HG03060 (cell line): ENCODE data around the gene PTPRN2.
"Not testable (repeated sequence)": the region's sequence is repeated elsewhere in the genome, so short reads cannot be mapped to it uniquely, and the experiment has no call there.

Source experiments
- ATAC-seq: cut with Tn5 transposase; IDR thresholded peaks from one replicate; pipeline ENCODE4 v1.9.1; 2021; ENCODE audit warnings: low read depth, moderate number of reproducible peaks; ENCODE audit not compliant: unreplicated experiment

Gene PTPRN2

DNA sequence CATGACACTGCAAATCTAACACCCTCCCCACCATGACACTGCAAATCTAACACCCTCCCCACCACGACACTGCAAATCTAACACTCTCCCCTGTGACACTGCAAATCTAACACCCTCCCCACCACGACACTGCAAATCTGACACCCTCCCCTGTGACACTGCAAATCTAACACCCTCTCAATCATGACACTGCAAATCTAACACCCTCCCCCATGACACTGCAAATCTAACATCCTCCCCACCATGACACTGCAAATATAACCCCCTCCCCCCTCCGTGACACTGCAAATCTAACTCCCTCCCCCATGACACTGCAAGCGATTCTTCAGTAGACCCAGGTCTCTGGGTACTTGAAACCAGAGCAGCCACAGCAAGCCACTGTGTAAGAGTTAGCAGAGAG, 646.4 kb downstream of the PTPRN2 start:
- ATAC-seq: no peak

DNA sequence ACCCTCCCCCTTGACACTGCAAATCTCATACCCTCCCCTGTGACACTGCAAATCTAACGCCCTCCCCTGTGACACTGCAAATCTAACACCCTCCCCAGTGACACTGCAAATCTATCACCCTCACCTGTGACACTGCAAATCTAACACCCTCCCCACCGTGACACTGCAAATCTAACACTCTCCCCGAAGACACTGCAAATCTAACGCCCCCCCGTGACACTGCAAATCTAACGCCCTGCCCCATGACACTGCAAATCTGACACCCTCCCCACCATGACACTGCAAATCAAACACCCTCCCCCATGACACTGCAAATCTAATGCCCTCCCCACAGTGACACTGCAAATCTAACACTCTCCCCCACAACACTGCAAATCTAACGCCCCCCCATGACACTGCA, 647.1 kb downstream of the PTPRN2 start:
- ATAC-seq: no peak

DNA sequence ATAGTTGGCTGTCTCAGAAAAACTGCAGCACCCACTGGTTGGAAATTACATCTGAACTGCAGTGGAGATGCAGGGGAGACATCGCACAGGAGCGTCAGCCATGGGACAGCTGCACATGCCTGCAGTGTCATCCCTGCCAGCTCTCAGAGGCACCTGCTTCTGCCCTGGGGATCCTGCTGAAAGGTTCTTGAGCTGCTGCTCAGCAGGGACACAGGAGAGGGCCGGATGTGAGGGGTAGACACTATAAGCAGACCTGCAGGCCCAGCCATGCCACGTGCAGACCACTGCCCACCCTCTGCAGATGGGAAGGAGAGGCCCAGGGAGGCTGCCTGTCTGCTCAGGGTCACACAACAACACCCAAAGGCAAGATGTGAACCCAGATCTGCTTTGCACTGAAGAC, 649.4 kb downstream of the PTPRN2 start:
- no peak for ATAC-seq

DNA sequence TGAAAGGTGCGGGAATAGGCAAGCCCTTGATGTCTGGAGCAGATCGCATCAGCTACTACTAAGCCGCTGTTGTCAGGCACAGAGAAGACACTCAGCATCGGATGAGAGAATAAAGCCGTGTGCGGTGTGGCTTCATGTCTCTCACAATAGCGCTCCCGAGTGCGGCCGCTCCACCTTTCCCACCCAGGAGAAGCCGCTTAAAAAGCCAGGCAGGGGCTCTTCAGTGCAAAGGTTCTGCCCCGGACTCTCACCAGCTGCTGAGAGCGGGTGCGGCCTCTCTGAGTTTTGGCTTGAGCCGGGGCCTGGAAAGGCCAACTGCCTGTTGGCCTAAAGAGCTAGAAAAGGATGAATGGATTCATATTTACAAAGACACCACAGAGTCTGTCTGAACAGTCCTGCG, 650.2 kb downstream of the PTPRN2 start:
- ATAC-seq: no peak

DNA sequence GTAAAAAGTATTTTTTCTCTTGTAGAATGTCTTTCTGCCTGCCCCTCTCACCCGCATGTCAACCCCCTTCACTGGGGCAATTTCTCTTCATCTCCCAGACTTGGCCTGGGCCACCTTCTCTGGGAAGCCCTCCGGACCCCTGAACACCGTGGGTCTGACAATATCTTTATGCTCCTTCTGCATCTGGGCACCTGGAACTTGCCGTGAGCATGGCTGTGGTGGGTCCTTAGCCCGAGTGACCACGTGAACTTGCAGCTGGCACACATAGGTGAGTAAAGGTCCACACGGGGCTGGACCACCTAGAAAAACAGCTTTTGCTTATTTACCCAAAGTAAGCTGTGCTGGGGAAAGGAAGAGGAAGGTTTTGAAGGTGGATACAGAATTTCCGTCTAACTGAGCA, 650.6 kb downstream of the PTPRN2 start:
- no peak for ATAC-seq

DNA sequence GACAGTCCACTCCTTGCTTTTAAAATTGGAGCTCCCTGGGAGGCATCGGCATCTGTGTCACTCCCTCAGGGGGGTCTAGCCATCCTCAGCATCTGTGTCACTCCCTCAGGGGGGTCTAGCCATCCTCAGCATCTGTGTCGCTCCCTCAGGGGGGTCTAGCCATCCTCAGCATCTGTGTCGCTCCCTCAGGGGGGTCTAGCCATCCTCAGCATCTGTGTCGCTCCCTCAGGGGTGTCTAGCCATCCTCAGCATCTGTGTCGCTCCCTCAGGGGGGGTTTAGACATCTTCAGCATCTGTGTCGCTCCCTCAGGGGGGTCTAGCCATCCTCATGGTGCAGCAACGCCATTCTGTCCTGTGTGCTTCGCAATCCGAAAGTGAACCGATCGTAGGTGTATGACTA, 651.9 kb downstream of the PTPRN2 start:
- ATAC-seq: not testable (repeated sequence)

DNA sequence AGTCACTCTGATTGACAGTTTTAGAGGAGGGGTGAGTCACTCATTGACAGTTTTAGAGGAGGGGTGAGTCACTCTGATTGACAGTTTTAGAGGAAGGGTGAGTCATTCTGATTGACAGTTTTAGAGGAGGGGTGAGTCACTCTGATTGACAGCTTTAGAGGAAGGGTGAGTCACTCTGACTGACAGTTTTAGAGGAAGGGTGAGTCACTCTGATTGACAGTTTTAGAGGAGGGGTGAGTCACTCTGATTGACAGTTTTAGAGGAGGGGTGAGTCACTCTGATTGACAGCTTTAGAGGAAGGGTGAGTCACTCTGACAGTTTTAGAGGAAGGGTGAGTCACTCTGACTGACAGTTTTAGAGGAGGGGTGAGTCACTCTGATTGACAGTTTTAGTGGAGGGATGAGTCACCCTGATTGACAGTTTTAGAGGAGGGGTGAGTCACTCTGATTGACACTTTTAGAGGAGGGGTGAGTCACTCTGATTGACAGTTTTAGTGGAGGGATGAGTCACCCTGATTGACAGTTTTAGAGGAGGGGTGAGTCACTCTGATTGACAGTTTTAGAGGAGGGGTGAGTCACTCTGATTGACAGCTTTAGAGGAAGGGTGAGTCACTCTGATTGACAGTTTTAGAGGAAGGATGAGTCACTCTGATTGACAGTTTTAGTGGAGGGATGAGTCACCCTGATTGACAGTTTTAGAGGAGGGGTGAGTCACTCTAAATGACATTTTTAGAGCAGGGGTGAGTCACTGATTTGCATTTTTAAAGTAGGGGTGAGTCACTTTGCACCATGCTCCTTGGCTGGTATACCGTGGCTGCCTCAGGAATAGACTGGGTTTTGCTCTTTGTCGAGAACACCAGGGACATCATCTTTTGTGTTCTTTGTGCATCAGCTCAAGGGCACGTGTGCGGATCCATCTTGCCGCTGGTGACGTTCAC, 654.1 kb downstream of the PTPRN2 start:
- ATAC-seq: not testable (repeated sequence)

DNA sequence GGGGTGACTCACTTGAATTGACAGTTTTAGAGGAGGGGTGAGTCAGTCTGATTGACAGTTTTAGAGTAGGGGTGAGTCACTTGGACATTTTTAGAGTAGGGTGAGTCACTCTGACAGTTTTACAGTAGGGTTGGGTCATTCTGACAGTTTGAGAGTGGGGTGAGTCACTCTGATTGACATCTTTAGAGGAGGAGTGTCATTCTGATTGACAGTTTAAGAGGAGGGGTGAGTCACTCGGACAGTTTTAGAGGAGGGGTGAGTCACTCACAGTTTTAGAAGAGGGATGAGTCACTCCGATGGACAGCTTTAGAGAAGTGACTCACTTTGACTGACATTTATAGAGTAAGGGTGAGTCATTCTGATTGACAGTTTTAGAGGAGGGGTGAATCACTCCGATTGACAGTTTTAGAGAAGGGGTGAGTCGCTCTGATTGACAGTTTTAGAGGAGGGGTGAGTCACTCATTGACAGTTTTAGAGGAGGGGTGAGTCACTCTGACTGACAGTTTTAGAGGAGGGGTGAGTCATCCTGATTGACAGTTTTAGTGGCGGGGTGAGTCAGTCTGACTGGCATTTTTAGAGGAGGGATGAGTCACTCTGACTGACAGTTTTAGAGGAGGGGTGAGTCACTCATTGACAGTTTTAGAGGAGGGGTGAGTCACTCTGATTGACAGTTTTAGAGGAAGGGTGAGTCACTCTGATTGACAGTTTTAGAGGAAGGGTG, 655.0 kb downstream of the PTPRN2 start:
- no peak for ATAC-seq

DNA sequence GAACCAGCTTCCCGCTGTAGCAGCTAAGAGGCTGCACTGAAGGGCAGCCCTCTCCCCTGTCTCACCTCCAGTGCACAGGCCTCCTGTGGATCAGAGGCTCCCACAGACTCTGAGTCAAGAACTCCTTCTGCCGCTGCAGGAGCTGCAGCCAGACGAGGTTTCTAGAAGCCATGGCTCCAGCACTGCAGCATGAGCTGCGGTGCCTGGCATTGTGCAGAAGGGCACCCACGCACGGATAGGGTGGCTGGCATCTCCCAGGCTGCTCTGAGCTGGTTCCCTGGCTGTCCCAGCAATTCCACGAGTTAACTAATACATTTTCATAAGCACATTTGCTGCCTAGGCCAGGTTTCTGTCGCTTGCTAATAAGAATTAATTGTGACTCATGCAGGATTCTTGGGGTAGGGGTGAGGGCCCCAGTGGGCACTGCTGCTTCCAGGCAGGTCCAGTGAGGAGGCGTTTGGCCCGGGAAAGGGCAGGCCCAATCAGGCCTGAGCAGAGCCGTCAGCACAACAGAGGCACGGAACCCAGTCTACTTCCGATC, 656.6 kb downstream of the PTPRN2 start:
- no peak for ATAC-seq

DNA sequence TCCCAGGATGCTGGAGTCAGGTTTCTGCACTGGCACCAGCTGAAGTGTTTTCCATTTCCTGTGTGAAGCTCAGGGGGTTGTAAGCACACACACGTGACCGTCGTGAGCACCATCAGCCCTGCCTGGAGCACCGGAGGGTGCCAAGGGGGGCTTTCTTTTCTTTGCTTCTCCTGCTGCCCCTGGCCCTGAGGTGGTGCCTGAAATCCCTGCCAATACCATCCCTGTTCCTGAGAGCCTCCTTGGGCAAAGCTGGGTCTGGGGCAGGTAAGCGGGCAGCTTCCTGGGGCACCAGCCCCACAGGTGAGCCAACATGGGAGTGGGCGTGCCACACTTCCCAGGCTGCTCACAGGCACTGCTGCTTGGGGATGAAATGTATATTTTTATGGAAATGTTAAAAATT, 657.2 kb downstream of the PTPRN2 start:
- no peak for ATAC-seq

DNA sequence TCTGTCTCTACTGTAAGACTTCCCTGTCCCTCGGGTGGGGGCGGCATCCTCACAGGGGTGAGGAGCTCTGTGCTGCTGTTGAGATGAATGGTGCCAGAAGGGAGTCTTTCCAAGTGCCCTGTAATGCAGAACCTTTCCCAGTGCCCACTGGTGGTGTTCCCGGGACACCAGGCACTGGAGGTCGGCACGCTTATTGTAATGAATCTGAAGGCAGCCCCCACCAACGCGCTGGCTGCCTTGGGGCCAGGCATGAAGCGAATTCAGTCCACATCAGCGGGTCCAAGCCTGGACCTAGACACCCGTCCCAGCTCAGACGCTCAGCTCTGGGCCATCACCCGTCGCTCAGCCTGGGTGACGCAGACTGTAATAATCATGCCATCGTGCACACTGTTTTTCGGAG, 658.0 kb downstream of the PTPRN2 start:
- no peak for ATAC-seq

DNA sequence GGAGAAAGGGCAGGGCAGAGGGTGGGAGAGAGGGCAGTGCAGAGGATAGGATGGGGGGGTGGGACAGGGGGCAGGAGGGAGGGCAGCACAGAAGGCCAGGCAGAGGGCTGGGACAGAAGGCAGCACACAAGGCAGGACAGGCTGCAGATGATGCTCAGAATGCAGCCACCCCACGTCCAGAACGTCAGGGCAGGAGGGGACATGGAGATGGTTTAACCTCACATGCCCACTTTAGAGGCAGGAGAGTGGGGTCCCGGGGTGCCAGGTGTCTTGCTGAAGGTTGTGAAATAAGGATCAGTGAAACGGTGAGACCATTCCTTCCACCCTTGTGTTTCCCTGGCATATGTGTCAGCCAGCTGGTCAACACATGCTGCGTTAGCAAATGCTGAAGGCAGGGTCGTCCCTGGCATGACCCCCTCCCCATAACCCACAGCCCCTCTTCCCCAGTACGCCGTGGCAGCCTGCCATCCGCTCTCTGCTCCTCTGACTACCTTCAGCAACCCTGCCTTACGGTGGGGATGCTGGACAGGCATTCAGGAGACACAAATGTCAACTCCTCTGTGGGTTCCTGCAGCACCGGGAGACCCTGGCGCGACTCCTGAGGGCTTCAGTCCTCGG, 658.7 kb downstream of the PTPRN2 start:
- no peak for ATAC-seq

DNA sequence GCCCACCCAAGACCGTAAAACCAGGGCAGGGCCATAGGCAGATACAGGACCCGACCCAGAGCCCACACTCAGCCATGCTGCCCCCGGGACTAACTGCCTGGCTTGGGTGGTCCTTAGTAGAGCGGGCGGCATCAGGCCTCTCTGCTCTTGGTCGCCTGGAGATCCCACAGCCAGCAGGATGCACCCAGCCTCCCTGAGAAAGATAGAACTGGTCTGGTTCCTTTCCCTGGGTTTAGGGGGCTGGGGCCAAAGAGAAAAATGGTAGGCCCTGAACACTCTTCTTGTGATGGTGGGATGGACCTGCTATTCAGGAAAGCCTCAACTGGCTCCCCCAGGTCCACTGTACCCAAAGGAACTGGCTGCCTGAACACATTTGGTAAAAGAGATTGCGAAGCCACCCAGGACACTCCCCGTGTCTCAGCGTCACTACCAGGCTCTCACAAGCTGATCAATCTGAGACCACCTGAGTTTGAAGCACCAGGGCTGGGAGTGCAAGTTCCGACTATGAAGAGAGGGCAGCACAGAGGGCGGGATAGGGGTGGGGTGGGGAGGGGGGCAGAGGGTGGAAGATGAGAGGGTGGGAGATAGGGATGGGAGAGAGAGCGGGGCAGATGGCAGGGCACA, 659.3 kb downstream of the PTPRN2 start:
- no peak for ATAC-seq

DNA sequence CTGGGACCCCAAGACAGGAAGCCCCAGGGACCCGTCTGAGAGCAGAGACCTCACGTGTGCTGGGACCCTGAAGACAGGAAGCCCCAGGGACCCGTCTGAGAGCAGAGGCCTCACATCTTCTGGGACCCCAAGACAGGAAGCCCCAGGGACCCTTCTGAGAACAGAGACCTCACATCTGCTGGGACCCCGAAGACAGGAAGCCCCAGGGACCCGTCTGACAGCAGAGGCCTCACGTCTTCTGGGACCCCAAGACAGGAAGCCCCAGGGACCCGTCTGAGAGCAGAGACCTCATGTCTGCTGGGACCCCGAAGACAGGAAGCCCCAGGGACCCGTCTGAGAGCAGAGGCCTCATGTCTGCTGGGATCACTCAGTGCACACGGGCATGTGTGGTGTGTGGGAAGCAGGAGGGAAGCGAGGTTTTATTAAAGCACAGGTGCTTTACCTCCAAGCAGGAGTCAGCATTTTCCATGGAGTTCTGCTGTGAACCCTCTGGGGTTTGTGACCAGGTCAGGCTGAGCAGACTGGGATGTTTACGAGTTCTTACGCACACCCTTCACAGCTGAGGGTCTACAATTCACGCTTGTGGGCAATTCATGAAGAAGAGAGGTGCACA, 660.2 kb downstream of the PTPRN2 start:
- ATAC-seq: no peak

DNA sequence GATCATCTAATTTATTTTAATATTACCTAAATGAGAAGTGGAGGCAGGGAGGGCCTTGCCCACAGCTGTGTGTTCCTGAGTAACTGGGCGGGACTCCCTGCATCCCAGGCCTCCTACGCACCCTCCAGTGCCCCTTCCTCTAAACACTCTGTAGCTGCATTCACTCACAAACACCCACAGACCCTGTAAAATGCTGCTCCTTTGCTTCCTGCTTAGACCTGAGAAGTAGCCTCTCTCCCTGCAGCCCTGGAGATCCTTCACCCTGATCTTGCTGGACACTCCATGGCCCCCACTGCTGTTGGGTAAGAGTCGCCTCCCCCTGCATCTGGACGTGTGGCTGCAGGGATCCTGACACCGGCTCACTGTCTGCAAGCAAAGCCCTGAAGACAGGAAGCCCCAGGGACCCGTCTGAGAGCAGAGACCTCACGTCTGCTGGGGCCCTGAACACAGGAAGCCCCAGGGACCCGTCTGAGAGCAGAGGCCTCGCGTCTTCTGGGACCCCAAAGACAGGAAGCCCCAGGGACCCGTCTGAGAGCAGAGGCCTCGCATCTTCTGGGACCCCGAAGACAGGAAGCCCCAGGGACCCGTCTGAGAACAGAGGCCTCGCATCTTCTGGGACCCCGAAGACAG, 661.0 kb downstream of the PTPRN2 start:
- ATAC-seq: no peak

DNA sequence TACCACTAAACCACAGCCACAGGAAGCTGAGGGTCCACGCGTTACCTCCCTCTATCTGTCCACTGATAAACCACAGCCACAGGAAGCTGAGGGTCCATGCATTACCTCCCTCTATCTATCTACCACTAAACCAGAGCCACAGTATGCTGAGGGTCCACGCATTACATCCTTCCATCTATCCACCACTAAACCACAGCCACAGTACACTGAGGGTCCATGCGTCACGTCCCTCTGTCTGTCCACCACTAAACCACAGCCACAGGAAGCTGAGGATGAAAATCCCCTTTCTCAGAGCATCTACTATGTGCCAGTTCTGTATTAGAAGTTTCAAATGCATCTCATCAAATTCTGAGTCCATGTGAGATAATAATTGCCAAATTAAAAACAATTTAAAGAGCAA, 661.5 kb downstream of the PTPRN2 start:
- ATAC-seq: no peak

DNA sequence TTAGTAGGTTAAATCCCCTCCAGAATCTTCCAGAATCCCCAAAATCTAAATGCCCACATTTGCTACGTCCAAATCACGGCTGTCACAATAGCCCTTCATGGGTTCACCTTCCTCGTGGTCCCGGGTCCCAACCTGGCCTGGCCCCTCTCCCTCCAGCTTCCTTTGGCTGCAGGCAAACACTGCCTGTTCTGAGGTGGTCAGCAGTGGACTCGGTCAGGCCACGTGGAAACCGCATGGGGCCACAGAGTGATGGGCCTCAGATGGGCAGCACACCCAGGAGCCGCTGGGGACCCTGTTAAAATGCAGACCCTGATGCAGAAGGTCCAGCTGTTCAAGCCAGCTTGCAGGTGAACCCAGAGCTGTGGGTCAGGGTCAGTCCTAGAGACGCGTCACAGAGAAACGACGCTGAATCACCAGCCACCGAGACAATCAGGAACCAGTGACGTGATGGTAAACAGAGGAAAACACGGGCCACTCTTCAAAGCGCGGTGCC, 662.2 kb downstream of the PTPRN2 start:
- no peak for ATAC-seq

DNA sequence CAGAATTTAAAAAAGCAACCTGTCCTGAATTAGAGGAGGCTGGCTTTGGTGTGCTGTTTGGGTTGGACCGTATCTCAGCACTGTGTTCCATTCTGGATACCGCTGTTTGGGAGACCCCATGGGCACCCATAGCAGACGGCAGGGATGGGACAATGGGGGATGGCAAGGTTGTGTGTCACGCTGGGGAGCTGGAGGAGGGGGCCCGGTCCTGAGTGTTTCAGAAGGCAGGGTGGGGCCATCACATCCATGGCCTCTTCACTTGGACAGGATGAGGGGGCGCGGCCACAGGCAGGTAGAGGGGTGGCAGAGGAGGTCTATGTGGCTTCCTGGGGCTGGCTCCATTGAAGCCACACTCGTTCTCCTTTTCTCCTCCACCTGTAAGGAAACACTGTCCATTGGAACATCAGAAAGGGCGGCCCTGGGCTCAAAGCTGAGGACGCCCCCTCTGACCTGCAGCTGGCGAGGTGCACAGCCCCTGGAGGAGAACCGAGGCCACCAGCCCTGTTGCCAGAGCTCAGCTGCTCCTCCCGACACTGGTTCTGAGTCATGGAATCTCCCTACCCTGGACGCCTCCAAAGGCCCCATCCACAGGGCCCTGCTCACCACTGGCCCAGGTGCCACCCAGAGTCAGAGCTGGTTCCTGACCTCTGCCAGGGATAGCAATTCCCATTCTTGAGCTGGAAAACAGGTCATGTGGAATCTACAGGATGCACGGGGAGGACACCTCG, 663.6 kb downstream of the PTPRN2 start:
- ATAC-seq: no peak

DNA sequence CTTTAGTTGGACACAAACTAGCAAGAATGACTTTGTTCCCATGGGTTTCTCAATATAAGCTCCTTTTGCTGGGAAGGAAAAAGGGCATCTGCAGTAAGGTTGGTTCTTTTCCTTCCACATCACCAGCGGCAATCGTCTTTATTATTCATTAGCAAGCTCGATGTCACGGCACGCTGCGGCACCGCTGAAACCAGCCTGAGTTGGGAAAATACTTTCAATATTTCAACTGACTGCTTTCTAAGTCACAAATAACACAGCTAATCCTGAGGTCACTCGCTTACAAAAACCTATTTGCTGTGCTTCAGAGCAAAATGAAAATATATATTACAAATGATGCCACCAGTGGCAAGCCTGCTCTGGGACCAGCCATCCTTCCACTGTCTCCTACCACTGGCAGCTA, 665.0 kb downstream of the PTPRN2 start:
- no peak for ATAC-seq
